A673 (cell line): Measurements from ENCODE around the gene PCK1.

Experiments
- EZH2 ChIP-seq: fragments of 200-600 bp; sonication (generic); IDR thresholded peaks from 2 replicates; pipeline ENCODE4 v1.6.1; 2017; ENCODE audit warnings: borderline replicate concordance, low read depth, mild to moderate bottlenecking, mixed read lengths, antibody characterized with exemption, low read length; ENCODE audit not compliant: poor library complexity, severe bottlenecking
- TF ChIP-seq, protein P1 (sequence below): fragments of 300-800, 200-600 bp; sonication (generic); conservative IDR thresholded peaks from 2 replicates; pipeline ENCODE4 v1.5.1; 2017; ENCODE audit warnings: low read depth, mild to moderate bottlenecking, antibody characterized with exemption, low read length, moderate library complexity, mixed read lengths

DNA sequence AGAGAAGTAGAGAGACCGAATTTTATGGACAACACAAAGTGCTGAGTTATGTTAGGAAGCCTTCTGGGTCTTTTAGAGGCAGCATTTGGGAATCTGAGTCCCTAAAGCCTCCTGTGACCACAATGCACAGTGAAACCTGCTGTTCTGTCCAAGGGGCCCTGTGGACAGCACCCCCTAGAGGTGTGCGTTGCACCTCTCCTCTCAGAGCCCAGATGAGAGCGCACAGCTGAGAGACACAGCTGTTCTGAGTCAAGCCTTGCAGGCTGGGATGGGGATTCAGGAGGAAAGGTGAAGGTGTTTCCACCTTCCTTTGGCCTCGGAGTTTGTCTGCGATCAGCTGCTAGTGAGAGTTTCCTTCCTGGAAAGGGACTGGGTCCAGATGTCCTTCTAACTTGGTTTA lies 13.0 kb downstream of the PCK1 start:
- TF ChIP-seq, protein P1, sequence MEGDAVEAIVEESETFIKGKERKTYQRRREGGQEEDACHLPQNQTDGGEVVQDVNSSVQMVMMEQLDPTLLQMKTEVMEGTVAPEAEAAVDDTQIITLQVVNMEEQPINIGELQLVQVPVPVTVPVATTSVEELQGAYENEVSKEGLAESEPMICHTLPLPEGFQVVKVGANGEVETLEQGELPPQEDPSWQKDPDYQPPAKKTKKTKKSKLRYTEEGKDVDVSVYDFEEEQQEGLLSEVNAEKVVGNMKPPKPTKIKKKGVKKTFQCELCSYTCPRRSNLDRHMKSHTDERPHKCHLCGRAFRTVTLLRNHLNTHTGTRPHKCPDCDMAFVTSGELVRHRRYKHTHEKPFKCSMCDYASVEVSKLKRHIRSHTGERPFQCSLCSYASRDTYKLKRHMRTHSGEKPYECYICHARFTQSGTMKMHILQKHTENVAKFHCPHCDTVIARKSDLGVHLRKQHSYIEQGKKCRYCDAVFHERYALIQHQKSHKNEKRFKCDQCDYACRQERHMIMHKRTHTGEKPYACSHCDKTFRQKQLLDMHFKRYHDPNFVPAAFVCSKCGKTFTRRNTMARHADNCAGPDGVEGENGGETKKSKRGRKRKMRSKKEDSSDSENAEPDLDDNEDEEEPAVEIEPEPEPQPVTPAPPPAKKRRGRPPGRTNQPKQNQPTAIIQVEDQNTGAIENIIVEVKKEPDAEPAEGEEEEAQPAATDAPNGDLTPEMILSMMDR: peak; percentile 48
- TF ChIP-seq EZH2: no peak
